HEK293 (cell line): ENCODE measurements around the gene FLT3LG.

Source experiments
- BCL11A ChIP-seq: fragments of 450-650 bp; formaldehyde crosslinking; IDR thresholded peaks from 2 replicates; pipeline ENCODE4 v1.5.1; 2016; ENCODE audit warnings: low read depth, missing biosample characterization, missing genetic modification characterization
- GLIS2 ChIP-seq: fragments of 450-650 bp; formaldehyde crosslinking; IDR thresholded peaks from 2 replicates; pipeline ENCODE4 v1.5.1; 2016; ENCODE audit warnings: missing biosample characterization, missing genetic modification characterization
- KLF10 ChIP-seq: fragments of 450-650 bp; IDR thresholded peaks from 2 replicates; pipeline ENCODE4 v1.5.1; 2018; ENCODE audit warnings: missing biosample characterization, mild to moderate bottlenecking, missing genetic modification characterization
- REST ChIP-seq: fragments of 450-650 bp; formaldehyde crosslinking; IDR thresholded peaks from 2 replicates; pipeline ENCODE4 v1.5.1; 2016; ENCODE audit warnings: missing biosample characterization, missing genetic modification characterization
- SP7 ChIP-seq: fragments of 450-650 bp; formaldehyde crosslinking; IDR thresholded peaks from 2 replicates; pipeline ENCODE4 v1.5.1; 2016; ENCODE audit warnings: missing biosample characterization, missing genetic modification characterization
- TCF7L2 ChIP-seq: IDR thresholded peaks from 2 replicates; pipeline ENCODE4 v1.6.1; 2011; ENCODE audit warnings: low read depth, mild to moderate bottlenecking, inconsistent platforms, low read length, moderate library complexity, borderline replicate concordance
- ZNF174 ChIP-seq: fragments of 450-650 bp; formaldehyde crosslinking; IDR thresholded peaks from 2 replicates; pipeline ENCODE4 v1.5.0; 2017; ENCODE audit warnings: missing biosample characterization, mild to moderate bottlenecking, missing genetic modification characterization
- ZNF211 ChIP-seq: fragments of 450-650 bp; formaldehyde crosslinking; IDR thresholded peaks from 2 replicates; pipeline ENCODE4 v1.5.1; 2016; ENCODE audit warnings: low read depth, missing biosample characterization, missing genetic modification characterization
- ZNF350 ChIP-seq: fragments of 450-650 bp; formaldehyde crosslinking; IDR thresholded peaks from 2 replicates; pipeline ENCODE4 v1.5.0; 2017; ENCODE audit warnings: missing biosample characterization, mild to moderate bottlenecking, missing genetic modification characterization
- ZNF366 ChIP-seq: fragments of 450-650 bp; formaldehyde crosslinking; conservative IDR thresholded peaks from 2 replicates; pipeline ENCODE4 v1.5.1; 2016; ENCODE audit warnings: missing biosample characterization, missing genetic modification characterization
- ZNF416 ChIP-seq: fragments of 450-650 bp; formaldehyde crosslinking; IDR thresholded peaks from 2 replicates; pipeline ENCODE4 v1.5.1; 2016; ENCODE audit warnings: missing biosample characterization, missing genetic modification characterization
- ZNF530 ChIP-seq: fragments of 450-650 bp; formaldehyde crosslinking; IDR thresholded peaks from 2 replicates; pipeline ENCODE4 v1.5.1; 2016; ENCODE audit warnings: low read depth, missing biosample characterization, missing genetic modification characterization
- ZNF558 ChIP-seq: fragments of 450-650 bp; formaldehyde crosslinking; IDR thresholded peaks from 2 replicates; pipeline ENCODE4 v1.5.1; 2016; ENCODE audit warnings: missing biosample characterization, missing genetic modification characterization
- ZNF560 ChIP-seq: fragments of 450-650 bp; formaldehyde crosslinking; IDR thresholded peaks from 2 replicates; pipeline ENCODE4 v1.5.1; 2017; ENCODE audit warnings: missing biosample characterization, missing genetic modification characterization, borderline replicate concordance
- ZNF76 ChIP-seq: fragments of 450-650 bp; formaldehyde crosslinking; IDR thresholded peaks from 2 replicates; pipeline ENCODE4; 2016; ENCODE audit warnings: low read depth, missing biosample characterization, missing genetic modification characterization, borderline replicate concordance
- ZNF776 ChIP-seq: fragments of 450-650 bp; formaldehyde crosslinking; IDR thresholded peaks from 2 replicates; pipeline ENCODE4 v1.5.0; 2017; ENCODE audit warnings: missing biosample characterization, missing genetic modification characterization, borderline replicate concordance
- ZNF837 ChIP-seq: fragments of 450-650 bp; formaldehyde crosslinking; IDR thresholded peaks from 2 replicates; pipeline ENCODE4 v1.5.1; 2016; ENCODE audit warnings: missing biosample characterization, missing genetic modification characterization
- ZNF843 ChIP-seq: fragments of 450-650 bp; formaldehyde crosslinking; IDR thresholded peaks from 2 replicates; pipeline ENCODE4 v1.5.1; 2016; ENCODE audit warnings: missing biosample characterization, missing genetic modification characterization
- ZSCAN18 ChIP-seq: fragments of 450-650 bp; formaldehyde crosslinking; IDR thresholded peaks from 2 replicates; pipeline ENCODE4 v1.5.1; 2016; ENCODE audit warnings: missing biosample characterization, missing genetic modification characterization
- TF ChIP-seq, protein P1 (sequence below): fragments of 450-650 bp; formaldehyde crosslinking; conservative IDR thresholded peaks from 2 replicates; pipeline ENCODE4 v1.5.1; 2016; ENCODE audit warnings: low read depth, missing biosample characterization, missing genetic modification characterization
- TF ChIP-seq, protein P2 (sequence below): fragments of 450-650 bp; formaldehyde crosslinking; IDR thresholded peaks from 2 replicates; pipeline ENCODE4 v1.5.1; 2016; ENCODE audit warnings: missing biosample characterization, missing genetic modification characterization
- TF ChIP-seq, protein P3 (sequence below): fragments of 450-650 bp; formaldehyde crosslinking; IDR thresholded peaks from 2 replicates; pipeline ENCODE4 v1.5.1; 2016; ENCODE audit warnings: missing biosample characterization, missing genetic modification characterization
- TF ChIP-seq, protein P4 (sequence below): fragments of 450-650 bp; formaldehyde crosslinking; IDR thresholded peaks from 2 replicates; pipeline ENCODE4 v1.5.1; 2017; ENCODE audit warnings: missing biosample characterization, missing genetic modification characterization

Gene FLT3LG

GRCh38 chr19:49425922-49426592 is 48.0 kb upstream of the FLT3LG start (continued):
- peak; percentile 20; the same call in 1 of the 2 replicates for TF ChIP-seq GLIS2 (tag by site-specific recombination)
- TF ChIP-seq, protein P1, sequence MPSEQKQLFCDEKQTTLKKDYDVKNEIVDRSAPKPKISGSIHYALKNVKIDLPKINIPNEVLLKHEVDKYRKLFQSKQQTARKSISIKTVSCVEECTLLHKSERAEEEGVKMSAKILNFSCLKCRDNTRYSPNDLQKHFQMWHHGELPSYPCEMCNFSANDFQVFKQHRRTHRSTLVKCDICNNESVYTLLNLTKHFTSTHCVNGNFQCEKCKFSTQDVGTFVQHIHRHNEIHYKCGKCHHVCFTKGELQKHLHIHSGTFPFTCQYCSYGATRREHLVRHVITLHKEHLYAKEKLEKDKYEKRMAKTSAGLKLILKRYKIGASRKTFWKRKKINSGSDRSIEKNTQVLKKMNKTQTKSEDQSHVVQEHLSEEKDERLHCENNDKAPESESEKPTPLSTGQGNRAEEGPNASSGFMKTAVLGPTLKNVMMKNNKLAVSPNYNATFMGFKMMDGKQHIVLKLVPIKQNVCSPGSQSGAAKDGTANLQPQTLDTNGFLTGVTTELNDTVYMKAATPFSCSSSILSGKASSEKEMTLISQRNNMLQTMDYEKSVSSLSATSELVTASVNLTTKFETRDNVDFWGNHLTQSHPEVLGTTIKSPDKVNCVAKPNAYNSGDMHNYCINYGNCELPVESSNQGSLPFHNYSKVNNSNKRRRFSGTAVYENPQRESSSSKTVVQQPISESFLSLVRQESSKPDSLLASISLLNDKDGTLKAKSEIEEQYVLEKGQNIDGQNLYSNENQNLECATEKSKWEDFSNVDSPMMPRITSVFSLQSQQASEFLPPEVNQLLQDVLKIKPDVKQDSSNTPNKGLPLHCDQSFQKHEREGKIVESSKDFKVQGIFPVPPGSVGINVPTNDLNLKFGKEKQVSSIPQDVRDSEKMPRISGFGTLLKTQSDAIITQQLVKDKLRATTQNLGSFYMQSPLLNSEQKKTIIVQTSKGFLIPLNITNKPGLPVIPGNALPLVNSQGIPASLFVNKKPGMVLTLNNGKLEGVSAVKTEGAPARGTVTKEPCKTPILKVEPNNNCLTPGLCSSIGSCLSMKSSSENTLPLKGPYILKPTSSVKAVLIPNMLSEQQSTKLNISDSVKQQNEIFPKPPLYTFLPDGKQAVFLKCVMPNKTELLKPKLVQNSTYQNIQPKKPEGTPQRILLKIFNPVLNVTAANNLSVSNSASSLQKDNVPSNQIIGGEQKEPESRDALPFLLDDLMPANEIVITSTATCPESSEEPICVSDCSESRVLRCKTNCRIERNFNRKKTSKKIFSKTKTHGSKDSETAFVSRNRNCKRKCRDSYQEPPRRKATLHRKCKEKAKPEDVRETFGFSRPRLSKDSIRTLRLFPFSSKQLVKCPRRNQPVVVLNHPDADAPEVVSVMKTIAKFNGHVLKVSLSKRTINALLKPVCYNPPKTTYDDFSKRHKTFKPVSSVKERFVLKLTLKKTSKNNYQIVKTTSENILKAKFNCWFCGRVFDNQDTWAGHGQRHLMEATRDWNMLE = no peak
- TF ChIP-seq ZNF211 = no peak
- TF ChIP-seq, protein P2, sequence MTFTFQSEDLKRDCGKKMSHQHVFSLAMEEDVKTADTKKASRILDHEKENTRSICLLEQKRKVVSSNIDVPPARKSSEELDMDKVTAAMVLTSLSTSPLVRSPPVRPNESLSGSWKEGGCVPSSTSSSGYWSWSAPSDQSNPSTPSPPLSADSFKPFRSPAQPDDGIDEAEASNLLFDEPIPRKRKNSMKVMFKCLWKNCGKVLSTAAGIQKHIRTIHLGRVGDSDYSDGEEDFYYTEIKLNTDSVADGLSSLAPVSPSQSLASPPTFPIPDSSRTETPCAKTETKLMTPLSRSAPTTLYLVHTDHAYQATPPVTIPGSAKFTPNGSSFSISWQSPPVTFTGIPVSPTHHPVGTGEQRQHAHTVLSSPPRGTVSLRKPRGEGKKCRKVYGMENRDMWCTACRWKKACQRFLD (tag by site-specific recombination) = no peak
- no peak for TF ChIP-seq ZNF350 (tag by site-specific recombination)
- no peak for TF ChIP-seq ZNF558 (tag by site-specific recombination)
- TF ChIP-seq ZNF843 = no peak
- no peak for TF ChIP-seq ZNF776 (tag by site-specific recombination)
- TF ChIP-seq, protein P3, sequence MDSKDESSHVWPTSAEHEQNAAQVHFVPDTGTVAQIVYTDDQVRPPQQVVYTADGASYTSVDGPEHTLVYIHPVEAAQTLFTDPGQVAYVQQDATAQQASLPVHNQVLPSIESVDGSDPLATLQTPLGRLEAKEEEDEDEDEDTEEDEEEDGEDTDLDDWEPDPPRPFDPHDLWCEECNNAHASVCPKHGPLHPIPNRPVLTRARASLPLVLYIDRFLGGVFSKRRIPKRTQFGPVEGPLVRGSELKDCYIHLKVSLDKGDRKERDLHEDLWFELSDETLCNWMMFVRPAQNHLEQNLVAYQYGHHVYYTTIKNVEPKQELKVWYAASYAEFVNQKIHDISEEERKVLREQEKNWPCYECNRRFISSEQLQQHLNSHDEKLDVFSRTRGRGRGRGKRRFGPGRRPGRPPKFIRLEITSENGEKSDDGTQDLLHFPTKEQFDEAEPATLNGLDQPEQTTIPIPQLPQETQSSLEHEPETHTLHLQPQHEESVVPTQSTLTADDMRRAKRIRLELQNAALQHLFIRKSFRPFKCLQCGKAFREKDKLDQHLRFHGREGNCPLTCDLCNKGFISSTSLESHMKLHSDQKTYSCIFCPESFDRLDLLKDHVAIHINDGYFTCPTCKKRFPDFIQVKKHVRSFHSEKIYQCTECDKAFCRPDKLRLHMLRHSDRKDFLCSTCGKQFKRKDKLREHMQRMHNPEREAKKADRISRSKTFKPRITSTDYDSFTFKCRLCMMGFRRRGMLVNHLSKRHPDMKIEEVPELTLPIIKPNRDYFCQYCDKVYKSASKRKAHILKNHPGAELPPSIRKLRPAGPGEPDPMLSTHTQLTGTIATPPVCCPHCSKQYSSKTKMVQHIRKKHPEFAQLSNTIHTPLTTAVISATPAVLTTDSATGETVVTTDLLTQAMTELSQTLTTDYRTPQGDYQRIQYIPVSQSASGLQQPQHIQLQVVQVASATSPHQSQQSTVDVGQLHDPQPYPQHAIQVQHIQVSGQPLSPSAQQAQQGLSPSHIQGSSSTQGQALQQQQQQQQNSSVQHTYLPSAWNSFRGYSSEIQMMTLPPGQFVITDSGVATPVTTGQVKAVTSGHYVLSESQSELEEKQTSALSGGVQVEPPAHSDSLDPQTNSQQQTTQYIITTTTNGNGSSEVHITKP (tag by site-specific recombination) = peak; percentile 92
- TF ChIP-seq BCL11A (tag by site-specific recombination) = no peak
- no peak for TF ChIP-seq ZNF366
- TF ChIP-seq ZSCAN18 = no peak
- TF ChIP-seq ZNF837 (tag by site-specific recombination) = no peak
- no peak for TF ChIP-seq ZNF174
- TF ChIP-seq ZNF416 (tag by site-specific recombination) = no peak
- TF ChIP-seq ZNF530 (tag by site-specific recombination) = no peak
- TF ChIP-seq TCF7L2 = no peak
- no peak for TF ChIP-seq ZNF560
- no peak; the same call in 1 of the 2 replicates for TF ChIP-seq SP7 (tag by site-specific recombination)
- TF ChIP-seq KLF10 (tag by site-specific recombination) = no peak; the same call in 1 of the 2 replicates
- no peak for TF ChIP-seq REST (tag by site-specific recombination)
- TF ChIP-seq, protein P4, sequence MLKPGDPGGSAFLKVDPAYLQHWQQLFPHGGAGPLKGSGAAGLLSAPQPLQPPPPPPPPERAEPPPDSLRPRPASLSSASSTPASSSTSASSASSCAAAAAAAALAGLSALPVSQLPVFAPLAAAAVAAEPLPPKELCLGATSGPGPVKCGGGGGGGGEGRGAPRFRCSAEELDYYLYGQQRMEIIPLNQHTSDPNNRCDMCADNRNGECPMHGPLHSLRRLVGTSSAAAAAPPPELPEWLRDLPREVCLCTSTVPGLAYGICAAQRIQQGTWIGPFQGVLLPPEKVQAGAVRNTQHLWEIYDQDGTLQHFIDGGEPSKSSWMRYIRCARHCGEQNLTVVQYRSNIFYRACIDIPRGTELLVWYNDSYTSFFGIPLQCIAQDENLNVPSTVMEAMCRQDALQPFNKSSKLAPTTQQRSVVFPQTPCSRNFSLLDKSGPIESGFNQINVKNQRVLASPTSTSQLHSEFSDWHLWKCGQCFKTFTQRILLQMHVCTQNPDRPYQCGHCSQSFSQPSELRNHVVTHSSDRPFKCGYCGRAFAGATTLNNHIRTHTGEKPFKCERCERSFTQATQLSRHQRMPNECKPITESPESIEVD (tag by site-specific recombination) = no peak
- TF ChIP-seq ZNF76 (tag by site-specific recombination) = peak; percentile 52; the same call in 1 of the 2 replicates
